ENCODE results near the gene CEP350.

- no peak for TF ChIP-seq EZH2 (IDR thresholded peaks at IDR 0.05; ENCODE audit: low read length, unreplicated experiment)
- no peak for TF ChIP-seq CTCF (conservative IDR thresholded peaks at IDR 0.05; ENCODE audit: low read depth, low read length)
Observed at GRCh38 chr1:180042988-180043622, 88.5 kb downstream of the CEP350 start.

Data from PC-3 (cell line).